PC-9 (cell line): ENCODE results near the gene LEO1.

Experiments used
- EZH2 ChIP-seq: fragments of 200-600 bp; sonication (generic); IDR thresholded peaks from 2 replicates; pipeline ENCODE4 v1.8.0; 2017; ENCODE audit warnings: antibody characterized with exemption, low read depth
- TF ChIP-seq, protein P1 (sequence below): fragments of 200-600 bp; sonication (generic); conservative IDR thresholded peaks from 2 replicates; pipeline ENCODE4 v1.6.1; 2017; ENCODE audit warnings: mixed run types, antibody characterized with exemption, mild to moderate bottlenecking, moderate library complexity

- TF ChIP-seq, protein P1, sequence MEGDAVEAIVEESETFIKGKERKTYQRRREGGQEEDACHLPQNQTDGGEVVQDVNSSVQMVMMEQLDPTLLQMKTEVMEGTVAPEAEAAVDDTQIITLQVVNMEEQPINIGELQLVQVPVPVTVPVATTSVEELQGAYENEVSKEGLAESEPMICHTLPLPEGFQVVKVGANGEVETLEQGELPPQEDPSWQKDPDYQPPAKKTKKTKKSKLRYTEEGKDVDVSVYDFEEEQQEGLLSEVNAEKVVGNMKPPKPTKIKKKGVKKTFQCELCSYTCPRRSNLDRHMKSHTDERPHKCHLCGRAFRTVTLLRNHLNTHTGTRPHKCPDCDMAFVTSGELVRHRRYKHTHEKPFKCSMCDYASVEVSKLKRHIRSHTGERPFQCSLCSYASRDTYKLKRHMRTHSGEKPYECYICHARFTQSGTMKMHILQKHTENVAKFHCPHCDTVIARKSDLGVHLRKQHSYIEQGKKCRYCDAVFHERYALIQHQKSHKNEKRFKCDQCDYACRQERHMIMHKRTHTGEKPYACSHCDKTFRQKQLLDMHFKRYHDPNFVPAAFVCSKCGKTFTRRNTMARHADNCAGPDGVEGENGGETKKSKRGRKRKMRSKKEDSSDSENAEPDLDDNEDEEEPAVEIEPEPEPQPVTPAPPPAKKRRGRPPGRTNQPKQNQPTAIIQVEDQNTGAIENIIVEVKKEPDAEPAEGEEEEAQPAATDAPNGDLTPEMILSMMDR = no peak
- TF ChIP-seq EZH2 = no peak
These were observed 36.0 kb downstream of the LEO1 start for GRCh38 chr15:51935466-51936104.
